GM18870 (cell line): ENCODE data around the gene RAB12.
"Not testable (repeated sequence)": the region's sequence is repeated elsewhere in the genome, so short reads cannot be mapped to it uniquely, and the experiment has no call there.

ENCODE experiments used
- ATAC-seq: cut with Tn5 transposase; IDR thresholded peaks from one replicate; pipeline ENCODE4 v1.9.1; 2021; ENCODE audit warnings: moderate library complexity; ENCODE audit not compliant: unreplicated experiment

RAB12 gene

GRCh38 chr18:8608795-8609658, at the start of gene RAB12:
Gene RAB12, plus strand, starts transcription at chr18:8609437. Its CDS starts 3 bp downstream, at chr18:8609440.
- ATAC-seq = no peak

- ATAC-seq = no peak
Measured at GRCh38 chr18:8559612-8560186, 49.5 kb upstream of the RAB12 start.

GRCh38 chr18:8561123-8561910, 47.9 kb upstream of the RAB12 start:
- ATAC-seq = no peak

- ATAC-seq = no peak
Measured at GRCh38 chr18:8562070-8562469, 47.2 kb upstream of the RAB12 start.

- ATAC-seq = no peak
Measured at GRCh38 chr18:8562919-8563318, 46.3 kb upstream of the RAB12 start.

- ATAC-seq = no peak
Measured at GRCh38 chr18:8571399-8571798, 37.8 kb upstream of the RAB12 start.

GRCh38 chr18:8573766-8574165, 35.5 kb upstream of the RAB12 start:
- not testable (repeated sequence) for ATAC-seq

- no peak for ATAC-seq
Measured at GRCh38 chr18:8584798-8585197, 24.4 kb upstream of the RAB12 start.

- ATAC-seq = no peak
Measured at GRCh38 chr18:8586941-8587340, 22.3 kb upstream of the RAB12 start.

GRCh38 chr18:8595445-8595844, 13.8 kb upstream of the RAB12 start:
- ATAC-seq = no peak

- peak; percentile 68 for ATAC-seq
Measured at GRCh38 chr18:8601277-8602032, 7.8 kb upstream of the RAB12 start.

GRCh38 chr18:8602040-8602439, 7.2 kb upstream of the RAB12 start:
- peak; percentile 6 for ATAC-seq

GRCh38 chr18:8602557-8602956, 6.7 kb upstream of the RAB12 start:
- ATAC-seq = no peak

- no peak for ATAC-seq
Measured at GRCh38 chr18:8603663-8604520, 5.3 kb upstream of the RAB12 start.

GRCh38 chr18:8605974-8606373, 3.3 kb upstream of the RAB12 start:
- no peak for ATAC-seq

- ATAC-seq = no peak
Measured at GRCh38 chr18:8607776-8608742, 1.2 kb upstream of the RAB12 start.

GRCh38 chr18:8609659-8610458, 622 bp downstream of the RAB12 start:
- no peak for ATAC-seq

GRCh38 chr18:8610459-8610851, 1.2 kb downstream of the RAB12 start:
- no peak for ATAC-seq
